ENCODE data around the gene PLD3. TPM values are rescaled to one million over a fixed set of nuclear protein-coding genes. Genes with fewer than 3 reads are reported as not detected.

The PLD3 gene
- total RNA-seq, 3 donors from 2014 or later, result 120 to 158 (median 120) TPM

- intact Hi-C loops (cut with DNase I, micrococcal nuclease), result no loop called here
- DNase-seq (no peak), ATAC-seq (no peak)
- no peak for TF ChIP-seq CTCF (IDR thresholded peaks at IDR 0.05)
- no peak overlapping the region for H3K4me3 ChIP-seq
- H3K9me3 ChIP-seq, result no peaks in the 10 kb centered on the region
- no peaks in the 10 kb centered on the region for H3K36me3 ChIP-seq (ENCODE audit: low read depth)
- H3K4me1 ChIP-seq (ENCODE audit: low read depth), result peaks cover 13% of the 10 kb centered on the region
Observed at GRCh38 chr19:40419066-40419612, 70.6 kb downstream of the PLD3 start.

GRCh38 chr19:40419780-40420179 is 71.3 kb downstream of the PLD3 start:
- ATAC-seq, result no peak
- Histone ChIP-seq H3K36me3 (ENCODE audit: low read depth) (no peaks in the 10 kb centered on the region), H3K4me3 (no peak overlapping the region), H3K4me1 (ENCODE audit: low read depth) (peaks cover 18% of the 10 kb centered on the region), H3K9me3 (no peaks in the 10 kb centered on the region)
- intact Hi-C loops (cut with DNase I, micrococcal nuclease), result no loop called here
- no peak for TF ChIP-seq CTCF (IDR thresholded peaks at IDR 0.05)
- no peak for DNase-seq

- Histone ChIP-seq H3K4me1 (ENCODE audit: low read depth) (peaks cover 18% of the 10 kb centered on the region), H3K36me3 (ENCODE audit: low read depth) (no peaks in the 10 kb centered on the region), H3K9me3 (no peaks in the 10 kb centered on the region), H3K4me3 (peak overlapping the region; percentile 61)
- intact Hi-C loops (cut with DNase I, micrococcal nuclease), result no loop called here
- no peak for ATAC-seq
- no peak for DNase-seq
- TF ChIP-seq CTCF (IDR thresholded peaks at IDR 0.05), result no peak
Observed at GRCh38 chr19:40420451-40420765, 71.9 kb downstream of the PLD3 start.

GRCh38 chr19:40420766-40421765 is 72.6 kb downstream of the PLD3 start:
- Histone ChIP-seq H3K36me3 (ENCODE audit: low read depth) (no peaks in the 10 kb centered on the region), H3K4me1 (ENCODE audit: low read depth) (peaks cover 18% of the 10 kb centered on the region), H3K9me3 (no peaks in the 10 kb centered on the region), H3K4me3 (peak overlapping the region; percentile 61)
- ATAC-seq, result peak; percentile 83
- peak; percentile 94 to 96 (median 95) for DNase-seq
- intact Hi-C loops (cut with DNase I, micrococcal nuclease), result no loop called here
- TF ChIP-seq CTCF (IDR thresholded peaks at IDR 0.05), result peak; percentile 96

- no peak for TF ChIP-seq CTCF (IDR thresholded peaks at IDR 0.05)
- no peak overlapping the region for H3K4me3 ChIP-seq
Observed at GRCh38 chr19:40421993-40422747, 73.7 kb downstream of the PLD3 start.

More at GRCh38 chr19:40421993-40422747, 73.7 kb downstream of the PLD3 start:
- Histone ChIP-seq H3K4me1 (ENCODE audit: low read depth) (peaks cover 18% of the 10 kb centered on the region), H3K9me3 (no peaks in the 10 kb centered on the region), H3K36me3 (ENCODE audit: low read depth) (no peaks in the 10 kb centered on the region)
- intact Hi-C loops (cut with DNase I, micrococcal nuclease), result no loop called here
- ATAC-seq (no peak), DNase-seq (no peak)
